Measurements from ENCODE around the gene WFDC8. TPM values are rescaled to one million over a fixed set of nuclear protein-coding genes. Genes with fewer than 3 reads are reported as not detected.

WFDC8 gene
- total RNA-seq, 1 experiment from 2014 or later = not detected

DNA sequence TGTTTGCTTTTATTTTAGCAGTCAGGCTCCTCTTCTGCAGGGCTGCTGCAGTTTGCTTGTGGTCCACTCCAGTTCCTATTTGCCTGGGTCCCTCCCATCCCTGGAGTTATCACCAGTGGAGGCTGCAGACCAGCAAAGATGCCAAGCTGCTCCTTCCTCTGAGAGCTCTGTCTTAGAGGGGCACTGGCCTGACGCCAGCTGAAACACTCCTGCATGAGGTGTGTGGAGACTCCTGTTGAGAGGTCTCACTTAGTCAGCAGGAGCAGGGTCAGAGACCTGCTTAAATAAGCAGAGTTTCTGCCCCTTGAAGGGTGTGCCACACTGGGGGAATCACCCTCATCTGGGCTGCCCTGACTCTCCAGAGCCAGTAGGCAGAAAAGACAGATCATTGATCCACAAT, 16.2 kb upstream of the WFDC8 start:
- Histone ChIP-seq H2AFZ (ENCODE audit: low read length) (no peak overlapping the region), H3K23ac (ENCODE audit: insufficient read length, low read depth, low read length) (no peak overlapping the region), H3K4me2 (ENCODE audit: insufficient read depth, insufficient read length, low read length) (no peak overlapping the region), H2BK15ac (ENCODE audit: low read depth, low read length) (no peak overlapping the region), H4K5ac (ENCODE audit: insufficient read length, low read depth, low read length) (no peak overlapping the region), H4K8ac (replicated peaks; ENCODE audit: insufficient read length, low read depth, low read length) (no peak overlapping the region), H2AK5ac (ENCODE audit: insufficient read length, low read length) (no peak overlapping the region), H3K56ac (ENCODE audit: insufficient read length, low read depth, low read length) (no peak overlapping the region), H2BK12ac (ENCODE audit: insufficient read length, low read depth, low read length) (no peak overlapping the region), H3K79me1 (ENCODE audit: insufficient read depth, low read depth, low read length, poor library complexity, severe bottlenecking) (no peaks in the 10 kb centered on the region), H3K79me2 (ENCODE audit: insufficient read depth, low read length) (no peaks in the 10 kb centered on the region), H3K14ac (ENCODE audit: insufficient read depth, low read length) (no peak overlapping the region), H3K4me1 (ENCODE audit: insufficient read depth, low read length) (no peaks in the 10 kb centered on the region), H3K27ac (ENCODE audit: insufficient read length, low read depth, low read length) (no peak overlapping the region), H2BK5ac (ENCODE audit: insufficient read length, low read length) (no peak overlapping the region), H2BK20ac (ENCODE audit: low read depth, low read length, poor library complexity, severe bottlenecking) (no peak overlapping the region), H4K20me1 (ENCODE audit: control insufficient read depth, insufficient read depth, insufficient read length) (no peaks in the 10 kb centered on the region), H3K23me2 (ENCODE audit: insufficient read length, low read depth, low read length, poor library complexity, severe bottlenecking) (no peaks in the 10 kb centered on the region), H3T11ph (ENCODE audit: low read length) (no peak overlapping the region), H3K9me3 (ENCODE audit: control insufficient read depth, low read depth, low read length) (no peaks in the 10 kb centered on the region), H3K4ac (ENCODE audit: low read depth, low read length) (no peak overlapping the region), H3K18ac (ENCODE audit: insufficient read length, low read depth, low read length) (no peak overlapping the region), H3K9ac (ENCODE audit: extremely low read depth, insufficient read length, low read length) (no peak overlapping the region), H3K27me3 (ENCODE audit: insufficient read depth, low read length) (no peaks in the 10 kb centered on the region), H4K91ac (ENCODE audit: insufficient read length, low read depth, low read length) (no peak overlapping the region), H2BK120ac (ENCODE audit: low read depth, low read length, poor library complexity, severe bottlenecking) (no peak overlapping the region)
- no CpG with 5 or more reads among the region's 1 CpG for WGBS (ENCODE audit: extremely low coverage, insufficient read length, low lambda C conversion rate)
- H3K27ac Mint-ChIP-seq = no peak overlapping the region
- no peaks in the 10 kb centered on the region; the same call in 1 of the 2 replicates for H3K27me3 Mint-ChIP-seq (ENCODE audit: low read depth)
- DNase-seq = no peak
- TF ChIP-seq, protein P1, sequence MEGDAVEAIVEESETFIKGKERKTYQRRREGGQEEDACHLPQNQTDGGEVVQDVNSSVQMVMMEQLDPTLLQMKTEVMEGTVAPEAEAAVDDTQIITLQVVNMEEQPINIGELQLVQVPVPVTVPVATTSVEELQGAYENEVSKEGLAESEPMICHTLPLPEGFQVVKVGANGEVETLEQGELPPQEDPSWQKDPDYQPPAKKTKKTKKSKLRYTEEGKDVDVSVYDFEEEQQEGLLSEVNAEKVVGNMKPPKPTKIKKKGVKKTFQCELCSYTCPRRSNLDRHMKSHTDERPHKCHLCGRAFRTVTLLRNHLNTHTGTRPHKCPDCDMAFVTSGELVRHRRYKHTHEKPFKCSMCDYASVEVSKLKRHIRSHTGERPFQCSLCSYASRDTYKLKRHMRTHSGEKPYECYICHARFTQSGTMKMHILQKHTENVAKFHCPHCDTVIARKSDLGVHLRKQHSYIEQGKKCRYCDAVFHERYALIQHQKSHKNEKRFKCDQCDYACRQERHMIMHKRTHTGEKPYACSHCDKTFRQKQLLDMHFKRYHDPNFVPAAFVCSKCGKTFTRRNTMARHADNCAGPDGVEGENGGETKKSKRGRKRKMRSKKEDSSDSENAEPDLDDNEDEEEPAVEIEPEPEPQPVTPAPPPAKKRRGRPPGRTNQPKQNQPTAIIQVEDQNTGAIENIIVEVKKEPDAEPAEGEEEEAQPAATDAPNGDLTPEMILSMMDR (conservative IDR thresholded peaks at IDR 0.05) = no peak
- H3K9me3 Mint-ChIP-seq = peaks cover 4 to 12% of the 10 kb centered on the region in 2 experiments; a peak in 4 of 5 replicates
- no peak overlapping the region for H3K4me3 Mint-ChIP-seq
- peaks cover 0 to 5% (median 2%) of the 10 kb centered on the region in 3 experiments; a peak in 3 of 7 replicates for H3K36me3 Mint-ChIP-seq (ENCODE audit: insufficient read depth in 1 of 3, low read depth in 3 of 3)
- H3K4me1 Mint-ChIP-seq = no peaks in the 10 kb centered on the region

Data from H9 (cell line).